ENCODE measurements around the gene TBC1D20. TPM values are rescaled to one million over a fixed set of nuclear protein-coding genes. Genes with fewer than 3 reads are reported as not detected.

Gene TBC1D20
- total RNA-seq, 1 experiment from 2014 or later, result 33.0 TPM

DNA sequence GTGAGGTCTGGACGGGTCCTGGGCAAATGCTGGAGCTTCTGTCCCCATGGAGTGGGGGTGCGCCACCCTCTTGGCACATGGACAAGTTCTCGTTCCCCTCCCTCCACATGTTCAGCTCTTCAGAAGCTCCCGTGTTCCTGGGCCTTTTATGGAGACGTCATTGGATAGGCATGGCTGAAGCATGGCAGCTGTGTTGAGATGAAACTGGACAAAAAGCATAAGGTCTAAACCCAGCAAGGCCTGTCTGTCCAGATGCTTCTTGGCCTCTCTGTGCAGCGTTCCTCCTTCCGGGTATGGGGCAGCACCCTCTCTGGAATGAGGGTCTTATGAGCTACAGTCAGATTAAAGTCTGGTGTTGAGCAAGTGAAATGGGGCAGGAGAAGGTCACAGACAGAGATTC, 26.8 kb downstream of the TBC1D20 start:
- Histone ChIP-seq H3K4me1 (peaks cover 26% of the 10 kb centered on the region), H3K27ac (no peak overlapping the region), H3K9me3 (replicated peaks) (no peaks in the 10 kb centered on the region), H3K4me3 (no peak overlapping the region), H3K36me3 (peaks cover 38% of the 10 kb centered on the region), H3K27me3 (no peaks in the 10 kb centered on the region)
- no peak for DNase-seq

DNA sequence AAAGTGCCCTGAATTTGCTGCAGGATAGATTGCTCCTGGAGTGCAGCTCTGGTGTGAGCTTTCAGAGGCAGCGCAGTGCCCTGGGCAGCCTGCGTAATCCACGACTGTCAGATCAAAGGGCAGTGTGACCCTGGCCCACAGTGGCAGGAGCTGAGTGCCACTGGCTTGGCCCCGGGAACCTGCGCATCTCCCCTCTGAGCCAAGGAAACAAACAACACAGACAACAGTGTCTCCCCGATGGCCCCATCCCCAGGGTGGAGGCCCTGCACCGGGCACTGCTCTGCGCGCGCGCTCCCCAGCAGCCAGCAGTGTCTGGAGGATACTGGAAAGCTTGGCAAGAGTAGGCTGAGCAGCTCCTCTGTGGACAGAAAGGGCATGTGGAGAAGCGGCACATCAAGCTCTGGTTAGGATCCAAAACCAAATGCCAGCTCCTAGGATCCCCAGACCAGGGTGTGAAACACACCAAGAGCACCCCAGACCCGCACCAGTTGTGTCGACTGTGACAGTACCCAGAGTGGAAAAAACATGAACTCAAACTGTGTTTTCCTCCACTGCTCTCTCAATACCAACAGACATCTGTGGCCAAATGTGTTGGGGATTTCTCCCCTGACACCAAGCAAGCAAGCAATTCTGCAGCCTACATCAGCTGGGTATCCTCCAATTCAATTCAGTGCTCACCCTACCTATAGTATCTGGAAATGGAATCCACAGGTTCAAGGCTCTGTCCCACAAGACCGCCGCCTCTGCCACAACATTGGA, 27.5 kb downstream of the TBC1D20 start:
- DNase-seq, result no peak
- H3K36me3 ChIP-seq, result peaks cover 34% of the 10 kb centered on the region
- H3K9me3 ChIP-seq (replicated peaks), result no peaks in the 10 kb centered on the region
- no peaks in the 10 kb centered on the region for H3K27me3 ChIP-seq
- H3K27ac ChIP-seq, result no peak overlapping the region
- H3K4me1 ChIP-seq, result peaks cover 23% of the 10 kb centered on the region
- H3K4me3 ChIP-seq, result no peak overlapping the region

DNA sequence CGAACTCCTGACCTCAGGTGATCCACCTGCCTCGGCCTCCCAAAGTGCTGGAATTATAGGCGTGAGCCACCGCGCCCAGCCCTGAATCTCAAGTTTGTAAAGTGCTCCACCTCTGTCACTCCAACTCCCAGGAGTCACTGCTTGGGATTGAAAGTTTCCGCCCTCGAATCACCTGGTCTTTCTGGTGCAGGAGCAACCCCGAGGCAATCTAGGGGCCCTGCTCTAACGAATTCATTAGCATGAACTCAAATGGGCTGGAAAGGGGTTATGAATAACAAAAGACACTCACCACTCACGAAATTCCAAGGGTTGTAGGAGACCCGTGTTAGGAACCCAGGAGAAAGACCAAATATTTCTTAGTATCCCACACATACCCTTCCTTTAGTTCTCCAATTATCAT, 28.1 kb downstream of the TBC1D20 start:
- no peak for DNase-seq
- Histone ChIP-seq H3K27ac (no peak overlapping the region), H3K27me3 (no peaks in the 10 kb centered on the region), H3K4me1 (peaks cover 17% of the 10 kb centered on the region), H3K36me3 (peaks cover 34% of the 10 kb centered on the region), H3K9me3 (replicated peaks) (no peaks in the 10 kb centered on the region), H3K4me3 (no peak overlapping the region)

DNA sequence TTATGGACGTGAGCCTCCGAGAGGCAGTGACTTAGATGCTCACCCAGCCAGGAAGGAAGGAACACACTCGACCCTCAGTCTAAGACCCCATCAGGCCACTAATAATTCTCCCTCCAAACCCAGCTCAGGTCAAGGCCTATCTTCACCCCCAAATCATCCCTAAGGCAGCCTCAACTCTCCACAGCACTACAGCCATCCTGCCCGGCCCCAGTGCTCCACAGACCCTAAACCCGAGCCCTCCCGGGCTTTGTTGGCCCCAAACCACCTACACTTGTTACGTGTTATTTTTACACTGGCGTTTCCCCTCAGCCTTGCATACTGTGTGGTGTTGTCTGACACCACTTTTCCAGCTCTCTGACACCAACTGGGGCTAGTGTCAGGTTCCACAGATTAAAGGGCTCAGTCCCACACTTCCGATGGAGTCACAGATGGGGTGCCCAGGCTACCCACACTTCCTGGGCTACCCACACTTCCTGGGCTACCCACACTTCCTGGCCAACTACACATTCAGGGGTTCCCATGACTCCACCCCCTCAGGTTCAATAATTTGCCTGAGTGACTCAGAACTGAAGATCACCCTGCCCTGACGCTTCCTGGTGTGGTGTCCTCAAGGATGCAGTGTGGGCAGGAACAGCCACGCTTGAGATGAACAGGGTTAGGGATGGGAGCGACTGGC, 28.9 kb downstream of the TBC1D20 start:
- Histone ChIP-seq H3K36me3 (peaks cover 34% of the 10 kb centered on the region), H3K27me3 (no peaks in the 10 kb centered on the region), H3K4me3 (no peak overlapping the region), H3K9me3 (replicated peaks) (no peaks in the 10 kb centered on the region), H3K27ac (no peak overlapping the region), H3K4me1 (peaks cover 11% of the 10 kb centered on the region)
- DNase-seq, result peak in 1 of 2 experiments; percentile 28

DNA sequence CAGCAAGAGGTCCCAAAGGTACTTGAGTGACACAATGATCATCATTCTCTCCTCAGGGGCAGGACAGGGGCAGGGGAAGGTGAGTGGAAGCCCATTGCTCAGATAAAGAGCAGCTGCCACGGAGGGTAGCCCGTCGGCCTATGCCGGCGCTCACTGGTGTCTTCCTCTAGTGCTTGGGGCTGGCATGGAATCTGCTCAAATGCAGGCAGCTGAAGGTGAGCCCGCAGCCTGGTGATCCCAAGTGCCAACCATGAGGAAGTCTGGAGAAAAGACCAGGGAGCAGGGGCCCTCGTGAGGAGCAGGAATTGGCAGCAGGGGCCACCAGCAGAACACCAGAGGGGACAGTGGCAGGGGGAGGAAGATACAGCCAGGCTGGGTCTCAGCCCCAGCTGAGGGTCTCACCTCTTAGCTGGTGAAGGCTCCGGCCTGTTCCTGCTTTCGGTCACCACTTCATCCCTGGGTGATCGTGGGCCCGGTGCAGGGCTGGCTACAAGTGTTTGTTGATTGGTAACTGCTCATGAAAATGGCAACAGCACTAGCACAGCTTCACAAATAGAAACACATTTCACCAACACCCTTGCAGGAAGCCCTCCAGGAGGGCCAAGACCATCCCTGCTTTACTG, 29.5 kb downstream of the TBC1D20 start:
- no peak for DNase-seq
- no peak overlapping the region for H3K27ac ChIP-seq
- H3K9me3 ChIP-seq (replicated peaks), result no peaks in the 10 kb centered on the region
- H3K27me3 ChIP-seq, result no peaks in the 10 kb centered on the region
- H3K36me3 ChIP-seq, result peaks cover 34% of the 10 kb centered on the region
- H3K4me1 ChIP-seq, result peaks cover 6% of the 10 kb centered on the region; the same call in 1 of the 2 replicates
- no peak overlapping the region for H3K4me3 ChIP-seq

DNA sequence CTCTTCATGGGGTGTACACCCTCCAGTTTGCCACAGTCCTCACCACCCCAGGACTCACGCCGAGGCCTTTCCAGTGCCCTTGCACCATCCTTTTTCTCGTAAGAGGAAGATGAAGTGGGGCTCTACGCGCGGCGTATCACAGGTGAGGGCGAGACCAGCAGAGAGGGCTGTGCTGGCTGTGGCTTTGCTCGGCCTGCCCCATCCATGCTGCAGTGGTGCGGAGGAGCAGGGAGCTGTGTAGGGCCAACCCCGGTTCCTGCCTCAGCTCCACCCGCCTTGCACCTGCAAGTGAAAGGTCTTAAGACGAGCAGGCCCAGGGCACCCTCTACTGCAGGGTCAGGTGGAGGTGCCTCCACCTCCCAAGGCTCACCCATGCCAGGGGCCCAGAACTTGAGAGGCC, 30.1 kb downstream of the TBC1D20 start:
- Histone ChIP-seq H3K4me1 (no peaks in the 10 kb centered on the region), H3K9me3 (replicated peaks) (no peaks in the 10 kb centered on the region), H3K36me3 (peaks cover 28% of the 10 kb centered on the region), H3K27ac (no peak overlapping the region), H3K27me3 (no peaks in the 10 kb centered on the region), H3K4me3 (no peak overlapping the region)
- DNase-seq, result no peak

DNA sequence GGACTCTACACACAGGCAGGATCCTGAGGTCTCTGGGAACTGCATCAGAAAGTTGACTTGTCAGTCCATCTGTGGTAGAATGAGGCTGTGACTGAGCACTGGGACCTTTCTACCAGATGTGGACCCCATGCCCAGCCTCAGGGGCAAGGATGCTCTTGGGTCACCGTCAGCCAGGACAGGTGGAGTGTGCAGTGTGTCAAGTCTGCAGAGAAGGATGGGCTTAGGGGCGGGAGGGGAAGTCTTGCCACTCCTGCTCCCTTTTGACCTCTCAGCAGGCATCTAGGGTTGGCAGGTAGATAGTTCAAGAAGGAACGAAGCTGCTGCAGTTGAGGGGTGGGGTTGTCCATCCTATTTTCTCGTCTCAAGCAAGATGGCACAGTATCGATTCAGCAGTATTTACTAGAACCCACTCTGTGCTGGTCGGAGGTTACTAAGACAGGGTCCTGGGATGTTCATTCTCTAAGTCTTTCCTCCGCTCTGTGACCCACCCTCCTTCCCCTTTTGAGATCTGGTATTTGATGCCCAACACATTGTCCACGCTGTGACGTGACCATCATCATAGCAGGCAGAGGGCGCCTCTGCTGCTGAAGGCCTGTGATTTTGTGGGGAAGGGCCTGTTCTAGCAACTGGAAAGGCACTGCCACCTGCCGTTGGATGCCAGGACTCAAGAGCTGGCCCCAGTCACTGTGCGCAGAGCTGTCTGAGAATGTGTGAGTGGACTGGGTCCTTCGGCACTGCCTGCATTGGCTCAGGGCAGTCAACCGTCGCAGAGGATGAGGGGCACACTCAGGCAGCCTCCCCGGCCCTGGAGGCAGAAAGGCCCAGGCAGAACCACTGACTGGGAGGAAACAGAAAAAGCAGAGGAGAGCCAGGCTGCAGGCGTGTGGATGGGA, 31.1 kb downstream of the TBC1D20 start:
- H3K27ac ChIP-seq, result no peak overlapping the region
- H3K36me3 ChIP-seq, result peaks cover 21% of the 10 kb centered on the region
- no peaks in the 10 kb centered on the region for H3K4me1 ChIP-seq
- no peaks in the 10 kb centered on the region for H3K27me3 ChIP-seq
- DNase-seq, result peak; percentile 40 to 54
- H3K9me3 ChIP-seq (replicated peaks), result no peaks in the 10 kb centered on the region
- H3K4me3 ChIP-seq, result no peak overlapping the region

DNA sequence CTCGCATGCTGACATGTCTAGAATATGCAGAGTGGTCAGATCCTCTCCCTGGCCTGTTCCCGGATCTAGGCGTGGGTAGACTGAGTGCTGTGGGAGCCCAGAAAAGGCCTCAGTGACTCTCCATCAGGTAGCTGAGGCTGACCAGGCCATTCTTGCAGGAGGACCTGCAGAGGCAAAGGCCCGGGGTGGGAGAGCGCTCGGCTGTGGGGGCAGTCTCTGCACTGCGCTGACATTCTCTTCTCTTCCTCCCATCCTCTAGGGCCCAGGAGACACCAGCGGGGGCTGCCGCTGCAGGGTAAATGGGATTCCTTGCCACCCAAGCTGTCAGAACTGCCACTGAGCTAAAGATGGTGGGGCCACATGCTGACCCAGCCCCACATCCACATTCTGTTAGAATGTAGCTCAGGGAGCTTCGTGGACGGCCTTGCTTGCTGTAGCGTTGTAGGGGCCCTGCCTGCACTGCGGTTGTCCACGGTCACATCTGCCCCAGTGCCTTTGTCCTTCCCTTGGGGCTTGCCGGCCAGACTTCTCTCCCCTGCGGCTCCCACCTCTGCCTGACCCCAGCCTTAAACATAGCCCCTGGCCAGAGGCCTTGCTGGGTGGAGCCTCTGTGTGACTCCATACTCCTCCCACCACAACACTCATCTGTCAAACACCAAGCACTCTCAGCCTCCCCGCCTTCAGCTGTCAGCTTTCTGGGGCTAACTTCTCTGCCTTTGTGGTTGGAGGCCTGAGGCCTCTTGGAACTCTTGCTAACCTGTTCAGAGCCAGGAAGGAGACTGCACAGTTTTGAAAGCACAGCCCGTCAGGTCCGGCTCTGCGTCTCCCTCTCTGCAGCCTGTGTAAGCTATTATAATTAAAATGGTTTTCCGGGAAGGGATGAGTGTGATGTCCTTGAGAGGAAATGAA, 32.0 kb downstream of the TBC1D20 start:
- H3K36me3 ChIP-seq, result peaks cover 12% of the 10 kb centered on the region
- no peak overlapping the region for H3K4me3 ChIP-seq
- no peaks in the 10 kb centered on the region for H3K4me1 ChIP-seq
- H3K27ac ChIP-seq, result no peak overlapping the region
- no peaks in the 10 kb centered on the region for H3K9me3 ChIP-seq (replicated peaks)
- DNase-seq, result no peak
- H3K27me3 ChIP-seq, result no peaks in the 10 kb centered on the region

DNA sequence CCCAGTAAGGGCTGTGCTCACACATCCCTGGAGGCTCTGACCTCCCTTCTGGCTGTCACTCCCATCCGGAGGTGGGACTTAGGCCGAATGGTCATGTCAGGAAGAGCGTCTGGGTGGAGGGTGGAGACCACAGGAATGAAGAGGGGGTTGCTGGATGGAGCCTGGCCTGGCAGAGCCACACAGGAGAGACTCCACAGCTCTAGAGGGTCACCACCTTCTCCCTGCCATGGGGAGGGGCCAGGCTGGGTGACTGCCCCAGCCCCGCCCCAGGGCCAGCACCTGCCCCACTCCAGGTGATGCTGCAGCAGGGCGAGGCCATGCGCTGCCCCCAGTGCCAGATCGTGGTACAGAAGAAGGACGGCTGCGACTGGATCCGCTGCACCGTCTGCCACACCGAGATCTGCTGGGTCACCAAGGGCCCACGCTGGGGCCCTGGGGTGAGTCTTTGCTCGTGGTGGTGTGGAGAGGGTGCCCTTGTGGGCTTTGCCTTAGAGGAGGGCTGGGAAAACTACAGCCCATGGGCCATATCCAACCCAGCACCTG, 33.6 kb downstream of the TBC1D20 start:
- Histone ChIP-seq H3K27ac (no peak overlapping the region), H3K9me3 (replicated peaks) (no peaks in the 10 kb centered on the region), H3K4me1 (no peaks in the 10 kb centered on the region), H3K4me3 (no peak overlapping the region), H3K36me3 (peaks cover 10% of the 10 kb centered on the region), H3K27me3 (no peaks in the 10 kb centered on the region)
- DNase-seq, result no peak

DNA sequence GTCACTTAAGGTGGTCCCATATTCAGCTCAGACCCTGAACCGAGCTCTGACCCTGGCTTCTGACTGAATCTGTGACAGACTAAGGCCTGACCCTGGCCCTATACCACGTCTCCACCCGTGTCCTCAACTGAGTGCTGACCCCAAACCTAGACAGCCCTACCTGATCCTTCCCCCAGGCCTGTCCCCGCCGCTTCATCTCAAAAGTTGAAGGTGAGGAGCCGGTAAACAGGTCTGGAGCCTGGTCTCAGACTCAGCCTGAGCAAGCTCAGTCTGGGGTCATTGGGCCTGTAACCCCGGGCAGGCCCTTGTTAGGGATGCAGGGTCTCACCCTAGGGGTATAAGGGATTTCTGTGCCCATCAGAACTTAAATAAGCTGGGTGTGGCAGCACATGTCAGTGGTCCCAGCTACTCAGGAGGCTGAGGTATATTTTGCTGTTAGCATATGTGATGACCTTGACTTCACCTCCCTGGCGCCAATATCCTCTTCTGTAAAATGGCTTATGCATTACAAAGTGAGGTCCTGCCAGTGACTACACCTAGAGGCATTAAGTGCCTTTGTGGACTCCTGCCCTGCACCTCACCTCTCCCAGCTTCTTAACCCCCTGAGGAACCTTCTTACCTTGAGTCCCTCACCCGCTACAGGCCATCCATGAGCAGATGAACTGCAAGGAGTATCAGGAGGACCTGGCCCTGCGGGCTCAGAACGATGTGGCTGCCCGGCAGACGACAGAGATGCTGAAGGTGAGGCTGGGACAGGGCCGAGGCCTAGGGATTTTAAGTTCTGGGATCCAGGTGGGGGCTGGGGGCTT, 34.3 kb downstream of the TBC1D20 start:
- no peak for DNase-seq
- H3K27ac ChIP-seq, result no peak overlapping the region
- H3K27me3 ChIP-seq, result no peaks in the 10 kb centered on the region
- no peaks in the 10 kb centered on the region for H3K9me3 ChIP-seq (replicated peaks)
- H3K4me3 ChIP-seq, result no peak overlapping the region
- peaks cover 10% of the 10 kb centered on the region for H3K36me3 ChIP-seq
- H3K4me1 ChIP-seq, result no peaks in the 10 kb centered on the region

DNA sequence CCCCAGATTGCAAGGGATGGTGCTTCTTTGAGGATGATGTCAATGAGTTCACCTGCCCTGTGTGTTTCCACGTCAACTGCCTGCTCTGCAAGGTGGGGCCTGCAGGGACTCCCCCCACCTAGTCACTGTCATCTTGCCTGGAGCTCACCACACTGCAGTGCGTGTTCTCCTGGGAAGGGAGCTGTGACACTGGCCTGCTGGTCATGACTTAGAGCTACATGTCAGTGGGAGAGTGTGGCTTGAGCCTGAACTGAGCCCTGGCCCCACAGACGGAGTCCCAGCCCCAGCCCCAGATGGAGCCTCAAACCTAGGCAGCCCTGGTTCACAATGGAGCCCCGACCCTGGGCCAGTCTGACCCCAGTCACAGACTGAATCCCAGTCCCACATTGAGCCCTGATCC, 34.9 kb downstream of the TBC1D20 start:
- Histone ChIP-seq H3K4me3 (no peak overlapping the region), H3K9me3 (replicated peaks) (no peaks in the 10 kb centered on the region), H3K27ac (no peak overlapping the region), H3K27me3 (no peaks in the 10 kb centered on the region), H3K4me1 (no peaks in the 10 kb centered on the region), H3K36me3 (peaks cover 10% of the 10 kb centered on the region)
- no peak for DNase-seq

DNA sequence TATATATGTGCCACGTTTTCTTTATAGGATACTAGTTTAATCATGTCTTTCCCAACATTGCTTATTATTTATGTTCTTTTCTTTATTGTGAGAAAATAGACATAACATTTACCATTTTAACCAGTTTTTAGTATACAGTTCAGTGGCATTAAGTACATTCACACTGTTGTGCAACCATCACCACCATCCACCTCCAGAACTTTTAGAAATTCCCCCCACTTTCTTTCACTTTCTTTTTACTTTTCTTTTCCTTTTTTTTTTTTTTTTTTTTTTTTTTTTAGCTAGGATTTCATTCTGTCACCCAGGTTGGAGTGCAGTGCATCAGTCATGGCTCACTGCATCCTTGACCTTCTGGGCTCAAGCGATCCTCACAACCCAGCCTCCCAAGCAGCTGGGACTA, 35.8 kb downstream of the TBC1D20 start:
- DNase-seq, result no peak
- peaks cover 10% of the 10 kb centered on the region for H3K36me3 ChIP-seq

DNA sequence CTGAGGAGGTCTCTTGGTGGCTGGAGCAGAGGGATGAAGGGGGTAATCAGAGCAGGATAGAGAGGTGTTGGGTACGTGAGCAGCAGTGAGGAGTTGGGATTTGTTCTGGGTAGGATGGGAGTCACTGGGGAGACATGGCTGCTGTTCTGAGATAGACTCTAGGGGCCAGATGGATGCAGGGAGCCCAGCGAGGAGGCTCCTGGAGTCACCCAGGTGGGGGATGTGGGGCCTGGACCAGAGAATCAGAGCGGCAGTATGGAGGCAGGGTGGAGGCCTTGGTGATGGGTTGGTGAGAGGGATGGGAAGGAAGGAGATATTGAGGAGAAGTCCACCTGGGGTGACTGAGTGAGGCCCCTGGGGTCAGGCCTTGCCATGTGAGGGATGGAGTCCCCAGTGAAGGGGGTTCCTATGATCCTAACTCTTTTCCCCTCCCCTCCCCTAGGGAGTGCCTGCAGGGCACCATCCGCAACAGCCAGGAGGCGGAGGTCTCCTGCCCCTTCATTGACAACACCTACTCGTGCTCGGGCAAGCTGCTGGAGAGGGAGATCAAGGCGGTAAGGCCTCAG, 40.6 kb downstream of the TBC1D20 start:
- Histone ChIP-seq H3K27ac (no peak overlapping the region), H3K4me3 (no peak overlapping the region), H3K9me3 (replicated peaks) (no peaks in the 10 kb centered on the region), H3K27me3 (no peaks in the 10 kb centered on the region), H3K36me3 (peaks cover 17% of the 10 kb centered on the region; the same call in 1 of the 2 replicates), H3K4me1 (0 out of 2 replicates have a peak, but pooled peaks cover 3% of the 10 kb centered on the region)
- DNase-seq, result no peak

More for the DNA sequence above, 35.8 kb downstream of the TBC1D20 start:
- no peak overlapping the region for H3K27ac ChIP-seq
- no peaks in the 10 kb centered on the region for H3K9me3 ChIP-seq (replicated peaks)
- H3K4me1 ChIP-seq, result no peaks in the 10 kb centered on the region
- no peak overlapping the region for H3K4me3 ChIP-seq
- H3K27me3 ChIP-seq, result no peaks in the 10 kb centered on the region

Data from SJCRH30 (cell line).